Mesenchymal stem cell (in vitro differentiated cells and primary cell): Measurements from ENCODE around the gene PBX1.

Experiments
- DNase-seq: peaks from one replicate; pipeline ENCODE4 v3.0.0-alpha.2; 2013
- H2AFZ ChIP-seq: one replicate; pipeline ENCODE4 v1.6.1; 2013; ENCODE audit warnings: low read depth, mild to moderate bottlenecking, control low read depth, inconsistent platforms, low read length, moderate library complexity
- H2AK5ac ChIP-seq: 2 replicates; pipeline ENCODE4 v1.6.1; 2013; ENCODE audit warnings: low read length, moderate library complexity, mild to moderate bottlenecking, inconsistent platforms; ENCODE audit not compliant: severe bottlenecking
- H2BK120ac ChIP-seq: one replicate; pipeline ENCODE4 v1.6.1; 2013; ENCODE audit warnings: low read depth, mild to moderate bottlenecking, inconsistent platforms, low read length, moderate library complexity
- H2BK12ac ChIP-seq, 2 experiments: one replicate each; pipeline ENCODE4 v1.6.1; 2013; ENCODE audit warnings: inconsistent platforms in 2 of 2, low read length in 2 of 2, mild to moderate bottlenecking in 2 of 2, moderate library complexity in 2 of 2, control low read depth in 1 of 2
- H2BK15ac ChIP-seq: one replicate; pipeline ENCODE4 v1.6.1; 2013; ENCODE audit warnings: mild to moderate bottlenecking, low read depth, inconsistent platforms; ENCODE audit not compliant: poor library complexity, severe bottlenecking
- H2BK5ac ChIP-seq: 2 replicates; pipeline ENCODE4 v1.6.1; 2013; ENCODE audit warnings: low read depth, mild to moderate bottlenecking, low read length, control low read depth, inconsistent platforms; ENCODE audit not compliant: poor library complexity, severe bottlenecking
- H3K14ac ChIP-seq, 2 experiments: one replicate each; pipeline ENCODE4 v1.6.1; 2013; ENCODE audit warnings: inconsistent platforms in 2 of 2, low read length in 2 of 2, control low read depth in 1 of 2, mild to moderate bottlenecking in 1 of 2, moderate library complexity in 1 of 2
- H3K18ac ChIP-seq, 2 experiments: one replicate each; pipeline ENCODE4 v1.6.1; 2013; ENCODE audit warnings: inconsistent platforms in 2 of 2, low read length in 2 of 2, control low read depth in 1 of 2, low read depth in 1 of 2, mild to moderate bottlenecking in 1 of 2
- H3K23ac ChIP-seq, 2 experiments: one replicate each; pipeline ENCODE4 v1.6.1; 2013; ENCODE audit warnings: inconsistent platforms in 2 of 2, low read length in 2 of 2, mild to moderate bottlenecking in 2 of 2, moderate library complexity in 2 of 2, control low read depth in 1 of 2
- H3K27ac ChIP-seq: 2 replicates; pipeline ENCODE4 v1.5.1; 2013; ENCODE audit warnings: mild to moderate bottlenecking, moderate library complexity, low read length, control low read depth, inconsistent platforms; ENCODE audit not compliant: poor library complexity, severe bottlenecking
- H3K27me3 ChIP-seq, 2 experiments: 2 replicates each; pipeline versions ENCODE4 v1.6.1 to v1.7.0; 2013; ENCODE audit warnings: low read length in 2 of 2, mild to moderate bottlenecking in 2 of 2, moderate library complexity in 2 of 2, control low read depth in 1 of 2, inconsistent platforms in 1 of 2; ENCODE audit not compliant: control insufficient read depth in 1 of 2, insufficient read depth in 1 of 2
- H3K36me3 ChIP-seq, 2 experiments: 2 replicates each; pipeline versions ENCODE4 v1.6.1 to v1.7.0; 2013; ENCODE audit warnings: low read length in 2 of 2, control low read depth in 1 of 2, inconsistent platforms in 1 of 2, low read depth in 1 of 2, mild to moderate bottlenecking in 1 of 2; ENCODE audit not compliant: insufficient read depth in 2 of 2, control insufficient read depth in 1 of 2
- H3K4ac ChIP-seq, 2 experiments: one replicate each; pipeline ENCODE4 v1.6.1; 2013; ENCODE audit warnings: inconsistent platforms in 2 of 2, low read length in 2 of 2, mild to moderate bottlenecking in 2 of 2, moderate library complexity in 2 of 2, control low read depth in 1 of 2, low read depth in 1 of 2
- H3K4me1 ChIP-seq: 2 replicates; pipeline ENCODE4 v1.6.1; 2013; ENCODE audit warnings: low read depth, low read length, control low read depth; ENCODE audit not compliant: control insufficient read depth, insufficient read depth
- H3K4me2 ChIP-seq: 2 replicates; pipeline ENCODE4 v1.6.1; 2013; ENCODE audit warnings: low read length, mild to moderate bottlenecking, inconsistent platforms; ENCODE audit not compliant: poor library complexity, severe bottlenecking
- H3K4me3 ChIP-seq, 2 experiments: 2 replicates each; pipeline versions ENCODE4 v1.5.1 to v1.7.0; 2013; ENCODE audit warnings: low read length in 2 of 2, mild to moderate bottlenecking in 2 of 2, control low read depth in 1 of 2, low read depth in 1 of 2; ENCODE audit not compliant: insufficient read depth in 1 of 2
- H3K79me1 ChIP-seq: replicated peaks from 2 replicates; pipeline ENCODE4 v1.6.1; 2013; ENCODE audit warnings: mild to moderate bottlenecking, control low read depth, low read length, inconsistent platforms; ENCODE audit not compliant: poor library complexity, severe bottlenecking
- H3K9ac ChIP-seq: 2 replicates; pipeline ENCODE4 v1.7.0; 2013; ENCODE audit warnings: mild to moderate bottlenecking, low read length, moderate library complexity
- H3K9me3 ChIP-seq: 2 replicates; pipeline ENCODE4 v1.7.0; 2013; ENCODE audit warnings: mild to moderate bottlenecking, low read length; ENCODE audit not compliant: control insufficient read depth
- H4K8ac ChIP-seq: one replicate; pipeline ENCODE4 v1.6.1; 2013; ENCODE audit warnings: inconsistent platforms, mild to moderate bottlenecking, low read length, moderate library complexity
- H4K91ac ChIP-seq: one replicate; pipeline ENCODE4 v1.6.1; 2013; ENCODE audit warnings: mild to moderate bottlenecking, low read length, inconsistent platforms
- WGBS: methylation state at CpG from one replicate; pipeline ENCODE4 v1.1.7; 2013; ENCODE audit warnings: mixed read lengths; 5-methylcytosine and 5-hydroxymethylcytosine counted together

PBX1 gene

GRCh38 chr1:164561472-164561871 lies 2.5 kb downstream of the PBX1 start:
- Histone ChIP-seq H2BK15ac (no peak overlapping the region), H2BK120ac (no peak overlapping the region), H3K79me1 (peaks cover 7% of the 10 kb centered on the region), H2BK12ac (no peak overlapping the region), H3K27ac (no peak overlapping the region), H3K4me2 (peak overlapping the region; percentile 65), H3K4me3 (peak overlapping the region in 1 of 2 experiments; percentile 86), H3K14ac (no peak overlapping the region), H3K23ac (no peak overlapping the region), H2AK5ac (no peak overlapping the region), H3K9ac (peak overlapping the region; percentile 98), H3K27me3 (no peaks in the 10 kb centered on the region), H2AFZ (no peak overlapping the region), H3K4ac (no peak overlapping the region), H3K4me1 (no peaks in the 10 kb centered on the region), H4K91ac (no peak overlapping the region), H3K18ac (no peak overlapping the region), H3K9me3 (no peaks in the 10 kb centered on the region), H4K8ac (no peak overlapping the region), H2BK5ac (no peak overlapping the region), H3K36me3 (no peaks in the 10 kb centered on the region)
- WGBS = 0% methylated on average over 1 of the region's 1 CpG
- no peak for DNase-seq

DNA sequence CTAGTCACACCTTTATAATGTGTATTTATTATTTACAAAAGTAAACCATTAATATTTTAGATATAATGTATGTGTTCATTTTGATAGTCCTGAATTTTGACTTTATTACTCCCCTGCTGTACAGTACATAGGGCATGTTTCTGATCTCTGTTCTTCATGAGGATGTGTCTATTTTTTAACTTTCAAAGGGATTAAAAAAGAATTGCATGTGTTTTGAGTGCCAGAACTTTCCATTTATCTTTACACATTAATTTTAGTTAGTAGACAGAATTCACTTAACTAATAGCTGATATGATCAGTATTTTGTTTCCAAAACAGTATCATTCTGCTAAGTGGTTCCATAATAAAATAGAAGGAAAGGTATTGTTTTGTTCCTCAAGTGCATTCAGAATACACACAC lies 3.1 kb downstream of the PBX1 start:
- Histone ChIP-seq H3K27ac (no peak overlapping the region), H2BK15ac (no peak overlapping the region), H3K79me1 (peaks cover 7% of the 10 kb centered on the region), H4K91ac (no peak overlapping the region), H3K4me3 (peak overlapping the region in 1 of 2 experiments; percentile 86), H3K14ac (no peak overlapping the region), H2AK5ac (no peak overlapping the region), H2BK5ac (no peak overlapping the region), H2AFZ (no peak overlapping the region), H2BK12ac (no peak overlapping the region), H3K23ac (no peak overlapping the region), H4K8ac (no peak overlapping the region), H3K18ac (no peak overlapping the region), H3K4me2 (no peak overlapping the region), H3K27me3 (no peaks in the 10 kb centered on the region), H2BK120ac (no peak overlapping the region), H3K9me3 (no peaks in the 10 kb centered on the region), H3K9ac (peak overlapping the region; percentile 98), H3K36me3 (no peaks in the 10 kb centered on the region), H3K4ac (no peak overlapping the region), H3K4me1 (no peaks in the 10 kb centered on the region)
- no peak for DNase-seq

- WGBS = 59% methylated on average over 4 of the region's 4 CpGs
Observed at GRCh38 chr1:164562511-164562910, 3.5 kb downstream of the PBX1 start.

DNA sequence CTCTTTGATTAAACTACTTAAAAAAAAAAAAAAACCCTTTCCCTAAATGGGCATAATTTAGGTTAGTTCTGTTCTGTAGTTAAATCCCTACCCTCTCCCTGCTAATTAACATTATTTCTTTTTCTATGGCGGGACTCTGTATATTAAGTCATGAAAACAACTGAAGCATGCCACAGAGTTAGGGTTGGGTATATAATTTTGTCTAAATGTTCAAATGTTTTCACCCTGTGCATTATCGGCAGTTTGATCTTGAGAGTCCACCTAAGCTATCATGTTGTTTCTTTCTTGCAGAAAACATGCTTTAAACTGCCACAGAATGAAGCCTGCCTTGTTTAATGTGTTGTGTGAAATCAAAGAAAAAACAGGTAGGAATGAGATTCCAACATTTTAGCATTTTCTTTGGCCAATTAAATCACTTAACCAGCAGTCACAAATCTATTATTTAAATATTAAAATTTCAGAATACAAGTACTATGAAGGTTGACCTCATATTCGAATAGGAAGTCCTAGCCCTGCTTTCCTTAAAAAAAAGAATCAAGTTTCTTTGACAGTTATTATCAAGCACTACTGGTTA lies 4.0 kb downstream of the PBX1 start:
- Histone ChIP-seq H3K27ac (no peak overlapping the region), H3K18ac (no peak overlapping the region), H3K36me3 (no peaks in the 10 kb centered on the region), H4K91ac (no peak overlapping the region), H3K9ac (peak overlapping the region; percentile 98), H3K4me1 (no peaks in the 10 kb centered on the region), H2AFZ (no peak overlapping the region), H3K79me1 (peaks cover 7% of the 10 kb centered on the region), H3K27me3 (no peaks in the 10 kb centered on the region), H2BK15ac (no peak overlapping the region), H3K4ac (no peak overlapping the region), H3K4me2 (no peak overlapping the region), H2BK12ac (no peak overlapping the region), H2BK5ac (no peak overlapping the region), H2BK120ac (no peak overlapping the region), H3K9me3 (no peaks in the 10 kb centered on the region), H3K4me3 (peak overlapping the region in 1 of 2 experiments; percentile 86), H3K23ac (no peak overlapping the region), H3K14ac (no peak overlapping the region), H2AK5ac (no peak overlapping the region), H4K8ac (no peak overlapping the region)
- 83% methylated on average over 2 of the region's 3 CpGs for WGBS
- no peak for DNase-seq

More at GRCh38 chr1:164562511-164562910, 3.5 kb downstream of the PBX1 start:
- H3K4me3 ChIP-seq = peak overlapping the region in 1 of 2 experiments; percentile 86
- no peak overlapping the region for H3K4me2 ChIP-seq
- peak overlapping the region; percentile 98 for H3K9ac ChIP-seq
- no peaks in the 10 kb centered on the region for H3K27me3 ChIP-seq
- H3K9me3 ChIP-seq = no peaks in the 10 kb centered on the region
- H3K23ac ChIP-seq = no peak overlapping the region
- no peak overlapping the region for H4K8ac ChIP-seq
- no peaks in the 10 kb centered on the region for H3K36me3 ChIP-seq
- H2AFZ ChIP-seq = no peak overlapping the region
- DNase-seq = no peak
- no peak overlapping the region for H3K4ac ChIP-seq
- no peak overlapping the region for H3K18ac ChIP-seq
- no peak overlapping the region for H2BK12ac ChIP-seq
- no peaks in the 10 kb centered on the region for H3K4me1 ChIP-seq
- H4K91ac ChIP-seq = no peak overlapping the region
- no peak overlapping the region for H3K14ac ChIP-seq
- H2BK5ac ChIP-seq = no peak overlapping the region
- H2BK15ac ChIP-seq = no peak overlapping the region
- H3K27ac ChIP-seq = no peak overlapping the region
- H2AK5ac ChIP-seq = no peak overlapping the region
- H2BK120ac ChIP-seq = no peak overlapping the region
- H3K79me1 ChIP-seq = peaks cover 7% of the 10 kb centered on the region
